RCC 7860 (cell line): ENCODE measurements around the gene DENND1A.
A peak's percentile ranks its signal among the peaks of the same experiment; 100 is the strongest.

Experiments used
- DNase-seq: peaks from one replicate; pipeline ENCODE4 v3.0.0-alpha.2; 2015; ENCODE audit warnings: low spot score
- FAIRE-seq: peaks from 2 replicates; lab custom pipeline; 2012; peaks lifted over from hg19 to GRCh38; lab: Jason Lieb, UNC

The DENND1A gene

DNA sequence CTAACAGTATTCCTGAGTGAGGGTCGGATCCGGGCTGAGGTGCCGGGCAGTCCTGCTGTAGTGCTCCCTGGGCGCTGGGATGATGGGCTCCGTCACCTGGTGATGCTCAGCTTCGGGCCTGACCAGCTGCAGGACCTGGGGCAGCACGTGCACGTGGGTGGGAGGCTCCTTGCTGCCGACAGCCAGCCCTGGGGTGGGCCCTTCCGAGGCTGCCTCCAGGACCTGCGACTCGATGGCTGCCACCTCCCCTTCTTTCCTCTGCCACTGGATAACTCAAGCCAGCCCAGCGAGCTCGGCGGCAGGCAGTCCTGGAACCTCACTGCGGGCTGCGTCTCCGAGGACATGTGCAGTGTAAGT is 558.7 kb downstream of the DENND1A start:
- FAIRE-seq (no peak), DNase-seq (no peak)

DNA sequence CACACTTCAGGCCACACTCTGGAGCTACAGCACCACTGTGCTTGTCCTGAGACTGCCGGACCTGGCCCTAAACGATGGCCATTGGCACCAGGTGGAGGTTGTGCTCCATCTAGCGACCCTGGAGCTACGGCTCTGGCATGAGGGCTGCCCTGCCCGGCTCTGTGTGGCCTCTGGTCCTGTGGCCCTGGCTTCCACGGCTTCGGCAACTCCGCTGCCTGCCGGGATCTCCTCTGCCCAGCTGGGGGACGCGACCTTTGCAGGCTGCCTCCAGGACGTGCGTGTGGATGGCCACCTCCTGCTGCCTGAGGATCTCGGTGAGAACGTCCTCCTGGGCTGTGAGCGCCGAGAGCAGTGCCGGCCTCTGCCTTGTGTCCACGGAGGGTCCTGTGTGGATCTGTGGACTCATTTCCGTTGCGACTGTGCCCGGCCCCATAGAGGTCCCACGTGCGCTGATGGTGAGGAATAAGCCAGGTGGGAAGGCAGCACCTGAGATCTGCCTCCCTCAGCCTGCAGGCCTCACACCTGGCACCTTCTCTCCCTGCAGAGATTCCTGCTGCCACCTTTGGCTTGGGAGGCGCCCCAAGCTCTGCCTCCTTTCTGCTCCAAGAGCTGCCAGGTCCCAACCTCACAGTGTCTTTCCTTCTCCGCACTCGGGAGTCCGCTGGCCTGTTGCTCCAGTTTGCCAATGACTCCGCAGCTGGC is 559.2 kb downstream of the DENND1A start:
- FAIRE-seq: no peak
- no peak for DNase-seq

DNA sequence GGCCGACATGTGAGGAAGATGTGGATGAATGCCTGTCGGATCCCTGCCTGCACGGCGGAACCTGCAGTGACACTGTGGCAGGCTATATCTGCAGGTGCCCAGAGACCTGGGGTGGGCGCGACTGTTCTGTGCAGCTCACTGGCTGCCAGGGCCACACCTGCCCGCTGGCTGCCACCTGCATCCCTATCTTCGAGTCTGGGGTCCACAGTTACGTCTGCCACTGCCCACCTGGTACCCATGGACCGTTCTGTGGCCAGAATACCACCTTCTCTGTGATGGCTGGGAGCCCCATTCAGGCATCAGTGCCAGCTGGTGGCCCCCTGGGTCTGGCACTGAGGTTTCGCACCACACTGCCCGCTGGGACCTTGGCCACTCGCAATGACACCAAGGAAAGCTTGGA is 559.8 kb downstream of the DENND1A start:
- DNase-seq (no peak), FAIRE-seq (no peak)

DNA sequence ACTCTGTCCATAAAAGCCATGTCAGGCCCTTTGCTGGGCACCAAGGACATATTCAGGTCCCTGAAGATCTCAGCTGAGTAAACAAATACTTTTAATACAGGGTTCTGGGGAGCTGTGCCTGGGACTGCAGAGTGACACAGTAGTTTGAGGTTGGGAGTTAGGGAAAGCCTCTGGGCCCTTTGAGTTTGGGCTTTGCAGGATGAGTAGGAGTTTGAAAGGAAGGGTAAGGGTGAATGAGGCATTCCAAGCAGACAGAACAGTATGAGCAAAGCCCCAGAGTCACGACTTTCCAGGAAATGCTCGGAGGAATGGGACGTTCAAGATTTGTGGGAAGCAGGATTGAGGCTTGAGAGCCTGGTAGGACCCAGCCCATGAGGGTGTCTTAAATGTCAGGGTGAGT is 560.6 kb downstream of the DENND1A start:
- FAIRE-seq (no peak), DNase-seq (no peak)

DNA sequence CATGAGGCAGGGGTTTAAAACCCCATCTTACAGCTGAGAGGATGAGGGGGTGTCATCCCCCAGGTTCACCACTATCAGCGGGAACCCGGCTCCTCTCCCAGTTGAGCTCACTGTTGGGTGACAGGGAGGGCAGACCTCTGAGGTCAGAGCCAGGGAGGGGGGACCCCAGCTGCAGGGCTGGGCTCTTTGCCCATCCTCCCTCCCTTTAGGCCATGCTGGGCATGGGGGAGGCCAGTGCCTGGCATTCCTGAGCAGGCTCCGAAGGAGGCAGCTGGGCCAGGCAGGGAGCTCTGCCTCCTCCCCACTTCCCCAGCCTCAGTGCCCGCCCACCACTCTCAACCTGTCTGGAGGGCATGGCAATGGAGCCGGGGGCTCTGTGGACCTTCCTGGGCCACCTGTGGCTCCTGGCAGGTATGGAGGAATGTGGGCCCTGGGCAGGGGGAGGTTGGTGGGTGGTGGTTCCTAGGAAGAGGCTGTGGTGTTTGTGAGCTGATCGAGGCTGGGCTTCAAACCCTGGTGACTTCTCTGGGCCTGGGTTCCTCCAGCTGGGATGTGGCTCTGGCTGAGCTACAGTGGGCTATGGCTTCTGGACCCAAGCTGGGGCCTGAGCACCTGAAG is 561.3 kb downstream of the DENND1A start:
- no peak for FAIRE-seq
- no peak for DNase-seq

DNA sequence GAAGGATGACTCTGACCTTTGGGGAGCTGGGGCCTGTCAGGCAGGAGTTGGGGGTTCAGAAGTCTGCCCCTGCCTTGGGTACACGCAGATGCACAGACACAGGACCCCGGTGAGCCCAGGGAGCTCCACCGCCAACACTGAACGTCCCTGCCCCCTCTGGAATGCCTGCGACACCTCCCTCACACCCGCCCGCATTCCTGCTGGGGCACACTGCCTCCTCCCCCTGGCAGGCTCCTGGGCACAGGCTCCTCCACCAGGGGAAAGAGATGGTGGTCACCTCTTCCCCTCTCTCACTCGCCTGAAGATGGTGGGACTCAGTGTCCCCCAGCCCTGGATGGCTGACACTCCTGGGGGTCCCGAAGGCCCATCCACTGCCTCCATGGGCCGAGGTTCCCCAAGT is 561.9 kb downstream of the DENND1A start:
- FAIRE-seq (no peak), DNase-seq (no peak)

DNA sequence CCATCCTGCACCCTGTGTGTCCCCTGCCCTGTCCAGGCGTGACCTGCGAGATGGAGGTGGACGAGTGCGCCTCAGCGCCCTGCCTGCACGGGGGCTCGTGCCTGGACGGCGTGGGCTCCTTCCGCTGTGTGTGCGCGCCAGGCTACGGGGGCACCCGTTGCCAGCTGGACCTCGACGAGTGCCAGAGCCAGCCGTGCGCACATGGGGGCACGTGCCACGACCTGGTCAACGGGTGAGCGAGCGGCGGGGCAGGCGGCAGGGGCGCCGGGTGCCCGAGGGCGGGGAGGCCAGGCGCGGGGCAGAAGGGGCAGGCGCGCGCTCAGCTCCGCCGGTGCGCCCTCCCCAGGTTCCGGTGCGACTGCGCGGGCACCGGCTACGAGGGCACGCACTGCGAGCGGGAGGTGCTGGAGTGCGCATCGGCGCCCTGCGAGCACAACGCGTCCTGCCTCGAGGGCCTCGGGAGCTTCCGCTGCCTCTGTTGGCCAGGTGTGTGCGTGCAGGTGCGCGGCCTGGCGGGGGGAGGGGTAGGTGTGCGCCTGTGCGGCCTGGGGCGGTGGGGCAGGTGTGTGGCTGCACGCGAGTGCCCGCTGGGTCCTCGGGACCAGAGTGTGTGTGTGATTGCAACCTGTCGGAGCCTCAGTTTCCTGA is 563.9 kb downstream of the DENND1A start:
- DNase-seq: no peak
- no peak for FAIRE-seq

DNA sequence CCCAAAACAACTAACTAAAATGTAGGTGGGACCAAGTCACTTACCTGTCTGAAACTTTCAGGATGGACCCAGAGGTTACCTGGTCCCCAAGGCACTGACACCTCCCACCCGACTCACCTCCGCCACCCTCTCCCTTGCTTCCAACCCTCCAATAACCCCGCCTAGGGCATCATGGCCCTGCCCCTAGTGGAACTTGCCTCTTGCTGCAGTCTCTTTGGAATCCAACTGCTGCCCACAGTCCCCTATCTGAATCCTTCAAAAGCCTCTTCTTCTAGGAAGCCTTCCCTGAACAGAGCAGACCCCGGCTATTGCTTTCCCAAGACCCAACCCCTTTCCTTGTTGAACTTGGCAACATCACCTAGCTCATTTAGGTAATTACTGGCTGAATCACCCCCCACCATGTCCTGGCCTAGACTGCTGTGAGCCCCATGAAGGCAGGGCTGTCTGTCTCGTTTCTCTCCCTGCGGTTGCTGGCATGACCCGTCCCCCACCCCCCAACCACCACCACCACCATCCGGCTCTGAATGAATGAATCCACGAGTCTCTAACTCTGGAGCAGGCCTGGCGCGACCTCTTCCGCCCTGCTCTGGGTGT is 564.5 kb downstream of the DENND1A start:
- DNase-seq: no peak

DNA sequence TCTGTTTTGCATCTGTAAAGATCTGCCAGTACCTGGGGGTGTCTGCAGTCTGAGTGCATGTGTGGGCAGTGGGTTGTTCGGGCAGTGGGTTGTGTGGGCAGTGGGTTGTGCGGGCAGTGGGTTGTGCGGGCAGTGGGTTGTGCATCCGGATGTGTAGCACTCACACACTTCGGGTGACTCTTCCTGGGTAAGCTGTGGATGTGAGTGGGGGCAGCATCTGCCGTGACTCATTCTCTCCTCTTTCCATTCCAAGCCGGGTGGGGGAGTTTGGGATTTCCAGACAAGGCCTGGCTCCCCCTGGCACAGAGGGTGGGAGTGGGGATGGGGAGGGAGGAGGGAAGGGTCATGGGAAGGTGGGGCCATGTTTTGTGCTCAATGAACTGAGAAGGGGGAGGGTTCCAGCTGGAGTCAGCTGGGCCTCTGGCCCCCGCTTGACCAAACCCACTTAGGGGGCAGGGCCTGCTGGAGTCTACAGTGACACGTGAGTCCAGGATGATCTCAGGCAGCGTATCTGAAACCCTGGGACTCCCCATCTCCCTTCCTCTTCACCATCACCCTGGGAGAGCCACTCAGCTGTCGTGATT is 565.6 kb downstream of the DENND1A start:
- FAIRE-seq: peak; percentile 60
- peak; percentile 83 for DNase-seq

More for the DNA sequence above, 564.5 kb downstream of the DENND1A start:
- no peak for FAIRE-seq

DNA sequence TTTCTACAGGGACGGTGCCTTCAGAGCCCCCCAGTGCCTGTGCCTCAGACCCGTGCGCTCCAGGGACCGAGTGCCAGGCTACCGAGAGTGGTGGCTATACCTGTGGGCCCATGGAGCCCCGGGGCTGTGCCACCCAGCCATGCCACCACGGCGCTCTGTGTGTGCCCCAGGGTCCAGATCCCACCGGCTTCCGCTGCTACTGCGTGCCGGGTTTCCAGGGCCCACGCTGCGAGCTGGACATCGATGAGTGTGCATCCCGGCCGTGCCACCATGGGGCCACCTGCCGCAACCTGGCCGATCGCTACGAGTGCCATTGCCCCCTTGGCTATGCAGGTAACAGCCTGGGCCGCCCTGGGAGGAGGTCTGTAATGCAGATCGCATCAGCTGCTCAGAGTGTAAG is 567.1 kb downstream of the DENND1A start:
- DNase-seq: no peak
- FAIRE-seq: no peak

DNA sequence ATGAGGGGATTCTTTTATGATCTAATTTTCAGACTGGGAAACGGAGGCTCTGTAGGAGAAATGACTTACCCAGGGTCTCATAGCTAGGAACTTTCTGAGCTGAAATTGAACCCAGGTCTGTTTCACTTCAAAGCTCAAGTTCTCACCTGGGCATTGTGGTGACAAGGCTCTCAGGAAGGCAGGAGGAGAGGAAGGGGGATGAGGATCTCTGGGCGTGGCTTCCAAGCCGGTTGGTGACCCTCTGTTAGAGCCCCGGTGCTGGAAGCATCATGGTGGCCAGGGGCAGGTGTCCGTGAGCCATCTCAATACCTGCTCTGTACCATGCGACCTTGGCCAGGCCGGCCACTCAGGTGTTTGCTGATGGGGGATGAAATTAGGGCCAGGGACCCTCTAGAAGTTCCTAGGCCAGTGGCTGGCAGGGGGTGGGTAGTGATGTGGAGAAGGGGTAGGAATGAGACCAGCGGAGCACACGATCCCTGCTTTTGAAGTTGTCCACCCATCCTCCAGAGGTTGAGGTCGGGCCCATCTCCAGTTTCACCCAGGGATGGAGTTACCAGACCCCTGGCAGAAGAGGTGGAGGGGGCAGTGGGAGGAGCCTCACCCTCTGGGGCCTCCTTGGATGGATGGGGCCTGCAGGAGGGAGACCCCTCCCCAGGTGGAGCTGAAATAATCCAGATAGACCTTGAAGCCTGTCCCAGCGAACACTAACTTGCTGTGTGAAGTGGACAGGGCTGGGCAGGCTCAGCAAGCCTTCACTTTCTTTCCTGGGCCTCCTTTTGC is 568.0 kb downstream of the DENND1A start:
- DNase-seq: no peak
- FAIRE-seq: no peak

DNA sequence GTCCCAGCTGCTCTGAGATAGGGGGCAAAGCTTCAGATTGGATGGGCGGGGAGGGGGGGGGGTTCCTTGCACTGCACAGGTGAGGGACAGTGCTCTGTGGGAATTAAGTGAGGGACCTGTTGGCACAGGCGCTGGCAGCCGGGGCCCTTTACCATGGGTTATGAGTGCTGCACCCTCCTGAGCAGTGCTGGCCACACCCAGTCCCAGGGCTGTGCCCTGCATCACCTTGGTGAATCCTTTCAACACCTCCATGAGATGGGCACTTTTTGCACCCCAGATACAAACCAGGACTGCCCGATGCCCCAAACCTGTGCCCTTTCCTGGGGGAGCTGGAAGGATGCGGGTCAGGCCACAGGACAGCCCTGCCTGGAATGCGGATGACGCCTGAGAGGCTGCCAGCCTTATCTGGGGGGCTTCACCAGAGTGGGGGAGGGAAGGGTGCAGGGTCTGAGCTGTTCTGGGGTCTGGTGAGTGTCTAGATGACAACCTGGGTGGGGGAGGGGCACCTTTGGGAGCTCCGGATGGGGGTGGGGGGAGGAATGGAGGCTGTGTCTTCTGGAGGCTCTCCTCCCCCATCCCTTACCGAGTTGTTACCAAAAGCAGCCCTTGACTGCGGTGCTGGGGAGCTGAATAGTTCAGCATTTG is 568.7 kb downstream of the DENND1A start:
- FAIRE-seq (no peak), DNase-seq (no peak)

DNA sequence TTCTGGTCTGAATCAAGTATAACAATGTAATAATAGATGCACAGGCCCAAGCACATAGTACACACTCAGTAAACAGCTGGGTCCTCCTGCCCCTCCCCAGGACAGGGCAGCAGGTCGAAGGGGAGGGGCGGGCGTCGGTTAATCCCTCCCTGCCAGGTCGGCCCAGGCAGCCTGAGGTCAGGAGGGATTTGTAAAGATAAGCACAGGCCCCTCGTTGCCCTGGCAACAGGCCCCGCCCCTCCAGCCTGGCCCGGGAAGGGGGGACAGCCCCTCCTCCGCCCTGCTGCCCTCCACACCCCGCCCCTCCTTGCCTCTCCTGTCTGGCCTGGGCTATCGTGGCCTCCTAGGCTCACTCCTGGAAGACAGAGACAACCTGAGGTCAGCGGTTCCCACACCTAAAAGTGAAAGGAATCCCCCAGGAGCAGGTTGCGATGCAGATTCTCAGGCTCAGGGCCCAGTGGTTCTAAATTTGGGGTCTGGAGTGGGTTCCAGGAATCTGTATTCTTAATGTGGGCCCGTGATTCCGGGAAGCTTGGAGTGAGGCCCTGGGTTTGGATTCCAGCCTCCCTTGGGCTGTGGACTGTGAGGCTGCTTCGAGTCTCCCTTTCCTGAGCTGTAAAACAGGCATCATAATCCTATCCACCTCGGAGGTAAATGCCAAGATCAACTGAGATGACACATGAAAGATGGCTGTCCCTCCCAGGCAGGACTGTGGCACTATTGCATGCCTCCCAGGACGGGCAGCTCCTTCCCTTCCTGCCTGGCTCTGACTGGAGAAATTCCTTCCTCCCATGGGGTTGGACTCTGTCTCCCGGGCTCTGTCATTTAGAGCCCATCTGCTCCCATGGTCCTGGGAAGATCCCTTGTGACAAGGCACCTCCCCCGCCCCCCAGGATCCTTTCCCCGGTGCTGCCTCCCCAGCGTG is 569.5 kb downstream of the DENND1A start:
- DNase-seq (peak; percentile 28), FAIRE-seq (no peak)

DNA sequence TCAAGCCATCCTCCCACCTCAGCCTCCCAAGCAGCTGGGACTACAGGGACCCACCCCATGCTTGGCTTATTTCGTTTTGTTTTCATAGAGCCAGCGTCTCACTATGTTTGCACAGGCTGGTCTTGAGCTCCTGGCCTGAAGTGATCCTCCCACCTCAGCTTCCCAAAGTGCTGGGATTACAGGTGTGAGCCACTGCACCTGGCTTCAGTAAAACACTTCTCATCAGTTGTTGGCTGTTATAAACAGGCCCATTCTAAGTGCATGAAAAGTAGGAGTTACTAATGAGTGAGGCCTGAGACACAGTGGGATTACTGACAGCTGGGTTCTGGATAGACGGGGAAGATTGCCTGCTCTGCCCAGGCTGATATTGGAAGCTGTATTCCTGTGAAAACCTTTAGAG is 570.4 kb downstream of the DENND1A start:
- no peak for DNase-seq
- no peak for FAIRE-seq

DNA sequence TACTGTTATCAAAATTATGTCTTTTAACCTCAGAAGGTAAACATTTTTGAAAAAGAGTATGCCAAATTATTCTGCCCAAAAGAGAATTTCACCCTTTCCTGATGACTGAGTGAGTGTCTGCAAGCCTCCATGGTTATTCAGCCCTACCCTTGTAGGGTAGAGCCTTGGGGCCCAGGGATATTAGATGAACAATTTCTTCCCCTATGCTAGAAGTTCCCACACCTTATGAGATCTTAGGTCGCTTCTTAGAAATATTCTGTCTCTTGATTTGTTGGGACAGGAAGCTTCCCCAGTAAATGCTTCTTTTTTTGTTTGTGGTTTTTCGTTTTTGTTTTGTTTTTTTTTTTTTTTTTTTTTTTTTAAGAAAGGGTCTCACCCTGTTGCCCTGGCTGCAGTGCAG is 570.8 kb downstream of the DENND1A start:
- no peak for FAIRE-seq
- no peak for DNase-seq

DNA sequence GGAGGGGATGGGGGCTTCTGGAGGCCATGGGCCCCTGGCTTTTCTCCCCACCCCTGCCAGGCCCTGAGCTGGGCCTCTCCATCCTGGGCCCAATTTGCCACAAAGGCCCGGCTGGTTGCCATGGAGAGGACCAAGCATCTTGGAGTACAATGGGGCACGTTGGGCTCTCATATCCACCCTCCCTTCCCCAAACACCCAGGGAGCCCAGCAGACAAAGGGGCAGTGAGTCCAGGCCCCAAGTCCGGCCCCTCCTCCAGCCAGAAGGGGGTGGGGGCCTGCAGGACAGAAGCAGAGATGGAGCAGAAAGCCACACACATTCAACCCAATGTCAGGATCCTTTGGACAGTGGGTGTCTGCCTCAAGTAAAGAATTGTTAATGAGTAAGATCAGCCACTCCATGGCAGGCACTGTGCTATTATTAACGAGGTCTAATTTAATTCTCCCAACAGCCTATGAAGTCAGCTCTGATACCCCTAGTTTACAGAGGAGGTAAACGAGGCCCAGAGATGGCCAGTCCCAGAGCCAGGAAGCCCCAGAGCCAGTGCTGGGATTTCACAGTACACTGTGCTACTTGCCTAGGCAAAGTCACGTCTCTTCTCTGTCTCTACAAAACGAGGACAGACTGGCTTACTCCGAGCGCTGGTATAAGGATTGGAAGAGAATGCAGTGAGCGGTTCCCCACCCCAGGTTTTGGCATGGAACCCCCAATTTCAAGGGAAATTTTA is 571.6 kb downstream of the DENND1A start:
- DNase-seq: no peak
- FAIRE-seq: no peak

DNA sequence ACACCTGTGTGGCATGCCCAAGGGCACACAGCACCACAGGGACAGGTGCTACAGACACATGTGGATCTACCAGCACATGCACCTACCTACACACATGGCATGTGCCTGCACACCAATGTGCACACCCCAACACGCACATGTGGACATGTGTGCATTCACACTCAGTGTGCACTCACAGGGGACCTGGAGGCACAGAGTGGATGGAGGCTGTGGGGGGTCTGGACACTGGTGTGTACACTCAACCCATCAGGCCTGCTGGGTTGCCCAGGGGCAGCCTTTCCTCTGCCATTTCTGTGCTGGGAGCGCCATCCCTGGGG is 572.2 kb downstream of the DENND1A start:
- DNase-seq (no peak), FAIRE-seq (no peak)

DNA sequence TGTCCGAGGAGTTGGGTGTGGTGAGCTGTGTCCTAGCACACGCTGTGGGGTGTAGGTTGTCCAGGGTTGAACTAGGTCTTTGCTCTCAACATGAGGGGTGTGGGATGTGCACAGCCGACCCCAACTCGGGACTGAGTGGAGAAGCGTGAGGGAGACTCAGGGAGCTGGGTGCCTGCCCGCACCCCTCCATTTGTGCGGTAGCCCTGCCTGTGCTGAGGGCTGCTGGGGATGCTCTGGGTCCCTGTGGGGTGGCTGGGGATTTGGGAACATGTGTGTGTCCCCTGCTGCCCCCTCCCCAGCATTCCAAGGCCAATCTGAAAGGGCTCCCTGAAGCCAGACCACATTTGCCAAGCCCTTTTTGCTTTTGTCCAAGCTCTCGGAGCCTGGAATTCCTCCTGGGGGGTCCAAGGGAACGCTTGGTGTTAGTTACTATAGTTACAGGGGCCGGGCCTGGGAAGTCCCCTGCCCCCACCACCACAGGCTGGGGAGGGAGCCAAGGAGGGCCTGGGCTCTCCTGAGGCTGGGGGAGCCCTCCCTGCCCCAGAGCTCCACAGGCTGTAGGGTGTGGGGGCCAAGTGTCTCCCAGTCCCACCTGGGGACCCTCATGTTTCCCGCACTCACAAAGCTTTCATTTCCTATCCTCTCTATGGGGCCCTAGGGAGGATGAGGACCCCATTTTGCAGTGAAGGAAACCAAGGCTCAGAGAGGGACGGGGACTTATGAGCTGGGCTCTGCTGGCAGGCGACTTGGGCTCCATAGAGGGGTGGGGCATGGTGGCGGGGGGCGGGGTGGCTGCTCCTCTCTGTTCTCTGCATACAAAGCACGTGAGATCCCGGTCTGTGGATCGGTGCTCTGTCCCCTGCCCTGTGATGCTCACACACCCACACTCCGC is 572.8 kb downstream of the DENND1A start:
- no peak for FAIRE-seq
- DNase-seq: no peak
